Common myeloid progenitor, CD34-positive (primary cell): ENCODE results near the gene CAVIN1.
"Not testable (repeated sequence)": the region's sequence is repeated elsewhere in the genome, so short reads cannot be mapped to it uniquely, and the experiment has no call there.

Experiments
- CTCF ChIA-PET: fragments of 350-600 bp; sonication (Branson Sonifier 250); formaldehyde crosslinking; loops from one replicate; lab custom pipeline; 2021; ENCODE audit warnings: antibody characterized with exemption; lab: Charles Lee
- POLR2A ChIA-PET: fragments of 350-600 bp; sonication (Branson Sonifier 250); formaldehyde crosslinking; loops from one replicate; lab custom pipeline; 2021; ENCODE audit warnings: antibody characterized with exemption; lab: Charles Lee
- DNase-seq, 3 donors: peaks; one replicate each; pipeline versions ENCODE4 v3.0.0 to v3.0.0-alpha.2; 2013
- H3K27ac ChIP-seq, 2 experiments: 1 replicate in 1 of 2; 2 replicates in 1 of 2; pipeline ENCODE4 v1.7.0; 2013; ENCODE audit warnings: inconsistent platforms in 2 of 2, low read length in 2 of 2, mild to moderate bottlenecking in 2 of 2, low read depth in 1 of 2, moderate library complexity in 1 of 2; ENCODE audit not compliant: severe bottlenecking in 2 of 2, insufficient read depth in 1 of 2, poor library complexity in 1 of 2
- H3K27me3 ChIP-seq, 5 experiments: replicated peaks in 2 of 5; 1 replicate in 3 of 5; 2 replicates in 2 of 5; pipeline versions ENCODE4 v1.6.1 to v1.7.0; 2013; ENCODE audit warnings: low read length in 4 of 5, mild to moderate bottlenecking in 2 of 5, moderate library complexity in 2 of 5, inconsistent platforms in 1 of 5; ENCODE audit not compliant: insufficient read depth in 5 of 5, control insufficient read depth in 4 of 5
- H3K36me3 ChIP-seq, 4 experiments: 1 replicate in 2 of 4; 2 replicates in 2 of 4; pipeline versions ENCODE4 v1.6.1 to v1.7.0; 2013; ENCODE audit warnings: low read length in 3 of 4, control low read depth in 1 of 4, mild to moderate bottlenecking in 1 of 4; ENCODE audit not compliant: control insufficient read depth in 4 of 4, insufficient read depth in 4 of 4
- H3K4me1 ChIP-seq, 4 experiments: 1 replicate in 3 of 4; 2 replicates in 1 of 4; pipeline versions ENCODE4 v1.6.1 to v1.7.1; 2013; ENCODE audit warnings: low read length in 3 of 4, mild to moderate bottlenecking in 3 of 4, control low read depth in 1 of 4, inconsistent platforms in 1 of 4, moderate library complexity in 1 of 4; ENCODE audit not compliant: control insufficient read depth in 4 of 4, insufficient read depth in 4 of 4; ENCODE audit errors: control extremely low read depth in 1 of 4
- H3K4me3 ChIP-seq, 7 experiments: 1 replicate in 4 of 7; 2 replicates in 3 of 7; pipeline versions ENCODE4 v1.5.1 to v1.7.0; 2013; ENCODE audit warnings: mild to moderate bottlenecking in 7 of 7, low read length in 6 of 7, moderate library complexity in 6 of 7, inconsistent platforms in 2 of 7, low read depth in 2 of 7, control low read depth in 1 of 7; ENCODE audit not compliant: insufficient read depth in 4 of 7, control insufficient read depth in 1 of 7; ENCODE audit errors: extremely low read depth in 1 of 7
- H3K9me3 ChIP-seq, 5 experiments: 1 replicate in 4 of 5; 2 replicates in 1 of 5; pipeline versions ENCODE4 v1.6.1 to v1.7.1; 2013; ENCODE audit warnings: low read length in 4 of 5, mild to moderate bottlenecking in 2 of 5, inconsistent platforms in 1 of 5, low read depth in 1 of 5, moderate library complexity in 1 of 5; ENCODE audit not compliant: control insufficient read depth in 4 of 5, insufficient read depth in 2 of 5; ENCODE audit errors: control extremely low read depth in 1 of 5
- WGBS: methylation state at CpG from one replicate; pipeline ENCODE4 v1.1.5; 2013; ENCODE audit not compliant: insufficient coverage; 5-methylcytosine and 5-hydroxymethylcytosine counted together

Gene CAVIN1

GRCh38 chr17:42380935-42381334 lies 42.1 kb downstream of the CAVIN1 start:
- Histone ChIP-seq H3K9me3 (no peaks in the 10 kb centered on the region), H3K4me3 (no peak overlapping the region), H3K27ac (peak overlapping the region in 1 of 2 experiments; percentile 43), H3K36me3 (peaks cover 0 to 10% (median 2%) of the 10 kb centered on the region in 4 experiments), H3K27me3 (no peaks in the 10 kb centered on the region), H3K4me1 (peaks cover 12 to 53% (median 33%) of the 10 kb centered on the region in 4 experiments)
- DNase-seq = no peak
- 92% methylated on average over 2 of the region's 3 CpGs for WGBS
- CTCF ChIA-PET = interaction anchor here (1.1 to 2.9 kb wide), 2 partner anchors 9 to 19 kb away, joined by 5 to 9 read pairs; no protein-coding TSS in a partner anchor
- POLR2A ChIA-PET = no interaction called here

GRCh38 chr17:42378959-42379594 lies 44.0 kb downstream of the CAVIN1 start:
- ChIA-PET POLR2A (interaction anchor here (0.7 to 1.5 kb wide), 3 partner anchors 8 to 28 kb away, joined by 3 to 4 read pairs (median 3); no protein-coding TSS in a partner anchor), CTCF (interaction anchor here (1.4 to 2.9 kb wide), 6 partner anchors 10 to 43 kb away, joined by 4 to 10 read pairs (median 7); partner anchors contain the start of gene STAT3)
- peaks cover 0 to 10% (median 2%) of the 10 kb centered on the region in 4 experiments for H3K36me3 ChIP-seq
- peak in 2 of 3 donors; percentile 55 to 65 for DNase-seq
- peaks cover 12 to 42% (median 24%) of the 10 kb centered on the region in 4 experiments for H3K4me1 ChIP-seq
- H3K9me3 ChIP-seq = no peaks in the 10 kb centered on the region
- 15% methylated on average over 2 of the region's 6 CpGs for WGBS
- H3K27me3 ChIP-seq = no peaks in the 10 kb centered on the region
- peak overlapping the region; percentile 69 to 78 for H3K27ac ChIP-seq
- peak overlapping the region in 6 of 7 experiments; percentile 55 to 80 (median 72) for H3K4me3 ChIP-seq

- 65% methylated on average over 4 of the region's 10 CpGs for WGBS
- Histone ChIP-seq H3K36me3 (peaks cover 0 to 7% (median 2%) of the 10 kb centered on the region in 4 experiments), H3K27me3 (no peaks in the 10 kb centered on the region), H3K4me3 (peak overlapping the region in 6 of 7 experiments; percentile 55 to 80 (median 72)), H3K9me3 (no peaks in the 10 kb centered on the region), H3K4me1 (peaks cover 12 to 42% (median 24%) of the 10 kb centered on the region in 4 experiments), H3K27ac (peak overlapping the region; percentile 35 to 78)
- no peak for DNase-seq
- ChIA-PET CTCF (interaction anchor here (1.4 to 2.9 kb wide), 6 partner anchors 9 to 43 kb away, joined by 4 to 10 read pairs (median 7); partner anchors contain the start of gene STAT3), POLR2A (interaction anchor here (0.7 to 1.5 kb wide), 5 partner anchors 9 to 28 kb away, joined by 3 to 4 read pairs (median 3); partner anchors contain the start of gene STAT3)
Observed at GRCh38 chr17:42378359-42378958, 44.6 kb downstream of the CAVIN1 start.

- Histone ChIP-seq H3K4me3 (no peak overlapping the region), H3K4me1 (peaks cover 4 to 22% (median 8%) of the 10 kb centered on the region in 4 experiments), H3K9me3 (peaks cover 0 to 7% (median 2%) of the 10 kb centered on the region in 5 experiments), H3K36me3 (peaks cover 0 to 14% (median 6%) of the 10 kb centered on the region in 4 experiments), H3K27me3 (no peaks in the 10 kb centered on the region), H3K27ac (no peak overlapping the region)
- DNase-seq = no peak
- CTCF ChIA-PET = interaction anchor here (1.5 to 1.7 kb wide), 2 partner anchors 12 to 29 kb away, joined by 3 to 4 read pairs; no protein-coding TSS in a partner anchor
- 100% methylated on average over 1 of the region's 1 CpG for WGBS
- POLR2A ChIA-PET = no interaction called here
Observed at GRCh38 chr17:42373896-42374295, 49.2 kb downstream of the CAVIN1 start.

- no peak for DNase-seq
- ChIA-PET CTCF (interaction anchor here (0.6 to 1.8 kb wide), 3 partner anchors 8 to 11 kb away, joined by 3 to 5 read pairs (median 4); no protein-coding TSS in a partner anchor), POLR2A (no interaction called here)
- H3K4me1 ChIP-seq = peaks cover 0 to 21% (median 16%) of the 10 kb centered on the region in 4 experiments
- H3K27ac ChIP-seq = no peak overlapping the region
- H3K36me3 ChIP-seq = peaks cover 0 to 14% (median 6%) of the 10 kb centered on the region in 4 experiments
- H3K27me3 ChIP-seq = no peaks in the 10 kb centered on the region
- H3K9me3 ChIP-seq = peaks cover 0 to 7% (median 2%) of the 10 kb centered on the region in 5 experiments
- no peak overlapping the region for H3K4me3 ChIP-seq
Observed at GRCh38 chr17:42372142-42372541, 50.9 kb downstream of the CAVIN1 start.

- WGBS = 40% methylated on average over 5 of the region's 12 CpGs
- POLR2A ChIA-PET = interaction anchor here (0.9 to 1.5 kb wide), 2 partner anchors 20 to 29 kb away, joined by 3 to 6 read pairs; partner anchors contain the start of gene STAT3
Observed at GRCh38 chr17:42368797-42369561, 54.1 kb downstream of the CAVIN1 start.

More at GRCh38 chr17:42368797-42369561, 54.1 kb downstream of the CAVIN1 start:
- H3K27ac ChIP-seq, H3K27me3 ChIP-seq, H3K4me3 ChIP-seq, H3K9me3 ChIP-seq: not testable (repeated sequence)
- H3K4me1 ChIP-seq = peaks cover 0 to 31% (median 21%) of the 10 kb centered on the region in 4 experiments
- peaks cover 0 to 21% (median 6%) of the 10 kb centered on the region in 4 experiments for H3K36me3 ChIP-seq
- DNase-seq = peak in 1 of 3 donors; percentile 46
- CTCF ChIA-PET = interaction anchor here (0.8 to 1.3 kb wide), 4 partner anchors 10 to 34 kb away, joined by 3 to 4 read pairs (median 4); partner anchors contain the start of gene STAT3
